Activated CD8-positive, alpha-beta memory T cell treated with anti-CD3 and anti-CD28 coated beads, Interleukin-2, amount 10 ng/mL, durations not matched to agents 7 days and 5 days (primary cell): ENCODE measurements around the gene SERPINA3. TPM values are rescaled to one million over a fixed set of nuclear protein-coding genes. Genes with fewer than 3 reads are reported as not detected.
"Not testable (repeated sequence)": the region's sequence is repeated elsewhere in the genome, so short reads cannot be mapped to it uniquely, and the experiment has no call there.

ENCODE experiments used
- ATAC-seq: fragments of 150-1000 bp; cut with Tn5 transposase; one replicate; pipeline ENCODE4 v1.10.0; 2021; ENCODE audit warnings: moderate library complexity
- CTCF ChIA-PET: fragments of 350-600 bp; sonication (Branson Sonifier 250); formaldehyde crosslinking; loops from one replicate; lab custom pipeline; 2021; ENCODE audit warnings: antibody characterized with exemption; lab: Charles Lee
- DNase-seq: peaks from one replicate; pipeline ENCODE4 v3.0.0-alpha.2; 2020
- H3K27ac Mint-ChIP-seq: one replicate; pipeline ENCODE4 v1.8.0; 2021; ENCODE audit warnings: mild to moderate bottlenecking, mixed read lengths
- H3K27me3 Mint-ChIP-seq: one replicate; pipeline ENCODE4 v1.8.0; 2021; ENCODE audit warnings: mixed read lengths
- H3K36me3 Mint-ChIP-seq: one replicate; pipeline ENCODE4 v1.8.0; 2021; ENCODE audit warnings: mild to moderate bottlenecking, mixed read lengths
- H3K4me1 Mint-ChIP-seq: one replicate; pipeline ENCODE4 v1.8.0; 2021; ENCODE audit warnings: mixed read lengths
- H3K4me3 Mint-ChIP-seq: one replicate; pipeline ENCODE4 v1.8.0; 2021; ENCODE audit warnings: mild to moderate bottlenecking, moderate library complexity, mixed read lengths
- H3K9me3 Mint-ChIP-seq: one replicate; pipeline ENCODE4 v1.8.0; 2022; ENCODE audit warnings: low read depth, mixed read lengths
- total RNA-seq, 2 experiments: library from RNA; stranded (reverse); gene quantifications; one replicate each; pipeline ENCODE4 v1.2.3, GENCODE V29; 2021

SERPINA3 gene
- total RNA-seq, 2 experiments from 2014 or later, result not detected

DNA sequence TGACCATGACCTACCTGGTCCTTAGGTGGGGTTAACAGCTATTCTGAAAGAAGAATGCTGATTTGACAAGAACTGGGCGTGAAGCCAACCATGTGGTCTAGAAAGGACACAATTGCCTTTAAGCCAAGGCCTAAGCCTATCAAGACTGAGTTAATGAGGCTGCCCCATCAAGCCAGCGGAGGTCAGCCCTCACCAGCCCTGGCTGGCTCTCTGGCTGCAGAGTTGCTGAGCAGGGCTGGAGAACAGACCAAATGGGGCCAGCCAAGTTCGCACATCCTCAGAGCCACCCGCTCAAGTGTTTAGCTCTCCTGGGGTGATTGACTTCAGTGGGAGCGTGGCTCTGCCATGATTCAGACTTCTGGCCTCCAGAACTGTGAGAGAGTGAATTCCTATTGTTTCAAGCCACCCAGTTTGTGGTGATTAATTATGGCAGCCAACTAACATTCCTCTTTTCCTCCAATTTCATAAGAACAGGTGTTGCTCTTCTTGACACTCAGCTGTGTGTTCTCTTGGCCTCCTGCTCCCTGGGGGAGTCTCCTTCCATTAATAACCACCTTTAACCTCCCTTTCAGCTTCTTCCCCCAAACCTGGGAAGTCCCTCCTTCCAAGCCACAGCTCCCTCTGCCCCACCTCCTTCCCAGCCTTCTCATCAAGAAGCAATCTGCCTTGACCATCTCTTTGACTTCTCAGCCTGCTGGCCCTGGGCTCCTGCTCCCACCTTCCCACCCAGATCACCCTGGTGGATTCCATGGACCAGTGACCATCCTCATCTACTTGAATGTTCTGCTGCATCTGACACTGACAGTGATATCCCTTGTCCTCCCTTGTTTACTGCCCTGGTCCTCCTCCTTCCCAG lies 36.2 kb upstream of the SERPINA3 start:
- DNase-seq, result no peak
- no peaks in the 10 kb centered on the region for H3K27me3 Mint-ChIP-seq
- no peak for ATAC-seq
- no peaks in the 10 kb centered on the region for H3K4me1 Mint-ChIP-seq
- H3K27ac Mint-ChIP-seq, result no peak overlapping the region
- H3K36me3 Mint-ChIP-seq, result no peaks in the 10 kb centered on the region
- CTCF ChIA-PET, result no interaction called here
- no peaks in the 10 kb centered on the region for H3K9me3 Mint-ChIP-seq
- H3K4me3 Mint-ChIP-seq, result no peak overlapping the region

DNA sequence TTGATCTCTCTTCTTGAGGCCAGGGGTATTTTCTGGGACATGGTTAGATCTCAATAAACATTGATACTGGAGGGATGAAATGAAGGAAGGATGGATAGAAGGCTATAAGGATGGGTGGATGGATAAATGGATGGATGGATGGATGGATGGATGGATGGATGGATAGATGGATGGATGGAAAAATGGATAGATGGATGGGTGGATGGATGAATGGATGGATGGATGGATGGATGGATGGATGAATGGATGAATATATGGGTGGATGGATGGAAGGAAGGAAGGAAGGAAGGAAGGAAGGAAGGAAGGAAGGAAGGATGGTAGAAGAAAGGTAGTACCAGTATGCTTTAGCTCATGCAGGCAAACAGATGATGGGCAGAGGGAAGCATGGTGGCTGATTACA lies 34.7 kb upstream of the SERPINA3 start:
- ATAC-seq, DNase-seq, CTCF ChIA-PET, H3K4me1 Mint-ChIP-seq, H3K4me3 Mint-ChIP-seq, H3K27ac Mint-ChIP-seq, H3K36me3 Mint-ChIP-seq, H3K27me3 Mint-ChIP-seq, H3K9me3 Mint-ChIP-seq: not testable (repeated sequence)

DNA sequence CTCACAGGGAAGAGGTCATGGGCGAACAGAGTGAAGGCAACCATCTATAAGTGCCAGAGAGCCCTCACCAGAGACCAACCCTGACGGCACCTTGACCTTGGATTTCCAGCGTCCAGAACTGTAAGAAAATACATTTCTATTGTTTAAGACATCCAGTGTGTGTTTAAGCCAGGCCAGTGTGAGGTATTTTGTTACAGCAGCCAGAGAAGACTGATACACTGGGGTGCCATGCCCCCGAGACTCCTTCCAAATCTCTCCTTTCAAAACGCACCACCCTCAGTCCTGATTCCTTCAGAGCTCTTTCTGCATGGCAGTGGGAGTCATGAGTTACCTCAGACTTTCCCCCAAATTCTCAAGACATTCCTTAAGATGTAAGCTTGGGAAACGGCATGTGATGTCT lies 33.5 kb upstream of the SERPINA3 start:
- no peaks in the 10 kb centered on the region for H3K27me3 Mint-ChIP-seq
- no peaks in the 10 kb centered on the region for H3K9me3 Mint-ChIP-seq
- no peak overlapping the region for H3K27ac Mint-ChIP-seq
- no peaks in the 10 kb centered on the region for H3K36me3 Mint-ChIP-seq
- ATAC-seq (no peak), DNase-seq (no peak)
- no peak overlapping the region for H3K4me3 Mint-ChIP-seq
- CTCF ChIA-PET, result no interaction called here
- no peaks in the 10 kb centered on the region for H3K4me1 Mint-ChIP-seq

DNA sequence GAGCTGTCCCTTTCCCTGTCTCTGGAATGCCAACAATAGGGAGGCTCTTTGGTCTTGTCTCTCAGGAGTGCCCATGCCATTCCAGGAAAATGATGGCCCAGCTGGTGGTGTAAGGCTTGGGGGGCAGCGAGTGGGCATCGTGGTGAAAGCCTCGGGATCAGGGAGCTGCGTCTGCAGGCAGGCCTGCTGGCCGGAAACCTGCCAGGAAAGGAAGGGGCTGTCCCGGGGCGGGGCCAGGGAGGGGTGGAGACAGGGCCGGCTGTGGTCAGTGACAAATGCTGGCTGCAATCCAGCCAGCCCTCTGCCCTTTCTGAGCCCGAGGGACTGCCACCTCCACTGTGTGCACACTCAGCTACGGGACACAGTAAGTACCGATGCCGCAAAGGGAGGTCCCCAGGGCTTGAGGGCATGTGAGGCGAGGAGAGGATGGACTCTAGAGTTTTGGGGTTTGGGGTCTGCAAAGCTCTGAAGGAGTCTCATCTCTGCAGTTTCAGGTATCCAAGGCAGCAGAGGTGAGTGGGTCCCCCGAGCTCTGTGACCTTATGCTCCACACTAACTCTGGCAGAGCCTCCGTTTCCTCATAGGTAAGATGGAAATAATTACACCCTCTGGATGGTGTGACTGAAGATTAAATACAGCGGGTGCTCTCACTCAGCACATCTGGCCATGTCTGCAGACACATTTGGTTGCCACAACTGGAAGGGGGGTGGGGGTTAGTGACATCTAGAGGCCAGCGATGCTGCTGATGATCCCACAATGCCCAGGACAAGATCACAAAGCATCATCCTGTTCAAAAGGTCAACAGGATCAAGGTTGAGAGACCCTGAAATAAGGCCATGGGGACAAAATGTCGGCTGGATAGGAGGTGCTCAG lies 30.8 kb upstream of the SERPINA3 start, which contains the start of gene SERPINA5:
Gene SERPINA5 (plus strand): TSS at position 300 of the 873 bp plus-strand sequence. CDS start 5,937 bp downstream, outside the sequence.
- H3K27ac Mint-ChIP-seq, result no peak within 1 kb of the TSS
- H3K27me3 Mint-ChIP-seq, result no peaks in the 10 kb centered on the region
- CTCF ChIA-PET, result no interaction called here
- no peaks in the 10 kb centered on the region for H3K36me3 Mint-ChIP-seq
- ATAC-seq (no peak), DNase-seq (no peak)
- no peaks in the 10 kb centered on the region for H3K4me1 Mint-ChIP-seq
- H3K4me3 Mint-ChIP-seq, result no peak within 1 kb of the TSS
- H3K9me3 Mint-ChIP-seq, result no peaks in the 10 kb centered on the region

DNA sequence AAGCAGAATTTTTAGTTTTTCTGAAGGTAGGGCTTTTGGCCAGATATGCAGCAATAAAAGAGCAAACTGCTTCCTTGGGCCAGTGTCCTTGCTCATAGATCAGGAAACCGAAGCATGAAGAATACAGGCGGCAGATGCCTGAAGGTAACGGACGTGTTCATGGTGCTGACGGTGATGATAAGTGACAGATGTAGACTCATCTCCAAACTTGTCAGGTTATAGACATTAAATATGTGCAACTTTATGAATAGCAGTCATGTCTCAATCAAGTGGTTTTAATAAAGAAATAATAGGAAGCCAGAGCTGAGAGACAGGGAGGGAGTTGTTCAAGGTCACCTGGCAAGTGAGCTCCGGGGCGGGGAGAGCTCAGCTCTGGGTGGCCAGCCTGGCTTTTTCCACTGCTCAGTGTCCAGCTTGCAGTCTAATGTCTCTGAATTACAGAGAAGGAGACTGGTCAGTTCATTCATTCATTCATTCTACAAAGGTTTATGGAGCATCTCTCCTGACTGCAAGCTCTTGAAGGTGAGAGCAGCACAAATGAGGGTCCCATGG lies 29.9 kb upstream of the SERPINA3 start:
- no peaks in the 10 kb centered on the region for H3K4me1 Mint-ChIP-seq
- DNase-seq (no peak), ATAC-seq (no peak)
- H3K36me3 Mint-ChIP-seq, result no peaks in the 10 kb centered on the region
- H3K4me3 Mint-ChIP-seq, result no peak overlapping the region
- H3K27ac Mint-ChIP-seq, result no peak overlapping the region
- no peaks in the 10 kb centered on the region for H3K27me3 Mint-ChIP-seq
- CTCF ChIA-PET, result no interaction called here
- H3K9me3 Mint-ChIP-seq, result no peaks in the 10 kb centered on the region

DNA sequence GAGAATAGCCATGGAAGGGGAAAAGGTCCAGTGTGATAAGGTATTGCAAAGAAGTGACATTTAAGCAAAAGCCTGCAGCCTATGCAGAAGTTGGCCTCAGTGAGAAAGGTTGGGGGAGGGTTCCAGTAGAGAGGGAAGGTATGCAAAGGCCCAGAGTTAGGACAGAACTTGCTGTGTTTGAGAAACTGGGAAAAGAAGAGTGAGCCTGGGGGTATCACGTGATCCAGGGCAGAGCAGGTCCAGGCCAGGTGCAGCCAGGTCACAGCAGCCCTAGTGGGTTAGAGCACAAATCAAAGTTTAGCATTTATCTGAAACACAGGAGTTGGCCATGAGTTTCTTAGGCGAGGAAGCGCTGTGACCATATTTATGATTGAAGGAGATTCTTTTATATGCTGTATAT lies 29.3 kb upstream of the SERPINA3 start:
- DNase-seq (no peak), ATAC-seq (no peak)
- H3K27ac Mint-ChIP-seq, result no peak overlapping the region
- no peaks in the 10 kb centered on the region for H3K27me3 Mint-ChIP-seq
- no peaks in the 10 kb centered on the region for H3K36me3 Mint-ChIP-seq
- H3K9me3 Mint-ChIP-seq, result no peaks in the 10 kb centered on the region
- CTCF ChIA-PET, result no interaction called here
- H3K4me1 Mint-ChIP-seq, result no peaks in the 10 kb centered on the region
- H3K4me3 Mint-ChIP-seq, result no peak overlapping the region

DNA sequence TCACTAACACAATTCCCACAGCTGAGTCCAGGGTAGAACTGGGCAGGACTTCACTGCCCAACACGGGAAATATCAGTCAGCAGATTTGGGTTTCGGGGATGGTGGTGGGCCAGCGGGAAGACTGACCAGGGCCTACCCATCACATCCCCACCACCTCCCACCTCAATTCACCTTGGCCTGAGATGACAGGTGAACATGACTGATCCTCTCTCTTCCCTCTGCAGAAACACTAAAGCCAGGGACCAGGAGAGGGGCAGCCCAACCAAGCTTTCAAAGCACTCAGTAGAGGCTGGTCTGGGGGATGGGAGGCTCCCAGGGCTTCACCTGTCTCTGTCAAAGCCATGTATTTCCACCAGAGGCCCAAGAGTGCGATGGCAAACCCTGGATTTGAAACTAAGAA lies 28.6 kb upstream of the SERPINA3 start:
- CTCF ChIA-PET, result interaction anchor here (1.5 kb wide), 1 partner anchor 35 kb away, joined by 5 read pairs; no protein-coding TSS in a partner anchor
- H3K4me3 Mint-ChIP-seq, result no peak overlapping the region
- H3K36me3 Mint-ChIP-seq, result no peaks in the 10 kb centered on the region
- DNase-seq, result no peak
- no peaks in the 10 kb centered on the region for H3K27me3 Mint-ChIP-seq
- H3K27ac Mint-ChIP-seq, result no peak overlapping the region
- no peaks in the 10 kb centered on the region for H3K4me1 Mint-ChIP-seq
- ATAC-seq, result no peak
- H3K9me3 Mint-ChIP-seq, result no peaks in the 10 kb centered on the region

DNA sequence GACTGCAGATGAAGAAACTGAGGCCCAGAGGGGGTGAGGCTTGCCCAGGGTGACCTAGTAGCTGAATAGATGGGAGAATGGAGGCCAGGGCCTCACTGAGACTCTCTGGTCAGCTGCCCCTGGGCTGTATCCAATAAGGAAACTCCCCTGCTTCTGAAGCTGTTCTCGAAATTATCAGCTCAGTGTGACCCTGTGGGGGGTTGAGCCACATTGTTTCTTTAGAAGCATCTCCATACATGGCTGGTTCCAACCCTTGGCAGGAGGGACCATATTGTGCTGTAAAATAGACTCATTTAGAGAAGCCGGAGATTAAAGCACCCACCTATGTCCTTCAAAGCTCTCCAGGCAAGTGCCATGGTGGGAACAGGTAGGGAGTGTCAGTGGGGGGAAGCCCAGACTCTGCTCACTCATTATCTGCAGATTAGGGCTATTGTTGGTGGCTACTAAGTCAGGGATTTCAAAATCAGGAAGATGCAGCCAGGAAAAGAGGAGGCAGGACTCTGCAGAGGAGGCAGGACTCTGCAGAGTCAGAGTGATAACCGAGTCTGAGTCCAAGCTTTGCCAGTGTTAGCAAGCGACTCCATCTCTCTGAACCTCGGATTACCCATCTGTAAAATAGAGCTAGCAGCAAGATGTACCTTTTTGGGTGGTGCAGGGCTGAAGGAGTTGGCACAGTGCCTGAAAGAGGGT lies 27.5 kb upstream of the SERPINA3 start:
- Mint-ChIP-seq H3K4me1 (no peaks in the 10 kb centered on the region), H3K27ac (no peak overlapping the region), H3K27me3 (no peaks in the 10 kb centered on the region), H3K36me3 (no peaks in the 10 kb centered on the region), H3K4me3 (no peak overlapping the region), H3K9me3 (no peaks in the 10 kb centered on the region)
- DNase-seq (no peak), ATAC-seq (no peak)
- CTCF ChIA-PET, result interaction anchor here (1.5 kb wide), 1 partner anchor 36 kb away, joined by 5 read pairs; no protein-coding TSS in a partner anchor

DNA sequence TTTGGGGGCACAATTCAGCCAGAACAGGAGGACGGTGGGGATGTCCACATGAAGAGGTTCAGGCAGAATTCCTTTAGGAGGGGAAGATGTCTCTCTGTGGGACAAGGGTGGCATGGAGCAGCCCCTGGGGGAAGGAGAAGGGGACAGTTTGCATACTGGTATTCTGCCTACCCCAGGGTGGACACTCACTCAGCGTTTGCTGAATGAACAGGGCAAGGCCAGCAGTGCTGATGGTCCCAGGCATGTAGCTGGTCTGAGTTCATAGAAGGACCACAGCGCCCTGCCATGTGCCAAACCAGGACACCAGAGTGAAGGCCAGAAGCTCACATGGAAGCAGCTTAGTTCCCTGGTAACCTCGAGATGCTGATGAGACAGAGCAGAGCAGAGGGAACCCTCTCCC lies 25.6 kb upstream of the SERPINA3 start:
- Mint-ChIP-seq H3K4me1 (no peaks in the 10 kb centered on the region), H3K27ac (no peak overlapping the region), H3K9me3 (no peaks in the 10 kb centered on the region), H3K27me3 (no peaks in the 10 kb centered on the region), H3K36me3 (no peaks in the 10 kb centered on the region), H3K4me3 (no peak overlapping the region)
- DNase-seq, result no peak
- CTCF ChIA-PET, result no interaction called here
- ATAC-seq, result no peak

DNA sequence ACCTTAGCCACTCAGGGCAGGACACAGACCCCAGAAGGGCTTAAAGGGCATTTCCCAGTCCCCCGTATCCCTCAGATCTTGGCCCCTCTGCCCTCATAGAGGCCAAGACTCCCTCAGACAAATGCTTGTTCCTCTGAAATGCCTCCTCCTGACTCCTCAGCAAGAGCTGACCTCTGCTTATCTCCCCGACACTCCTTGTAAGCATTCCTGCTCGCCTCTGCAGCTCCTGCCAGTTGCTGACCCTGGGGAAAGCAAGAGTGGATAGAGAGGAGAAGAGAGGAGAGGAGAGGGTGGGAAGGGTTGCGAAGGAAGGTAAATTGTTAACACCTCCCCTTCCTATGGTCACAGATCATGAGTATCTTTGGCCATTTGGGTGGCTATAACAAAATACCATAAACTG lies 23.9 kb upstream of the SERPINA3 start:
- Mint-ChIP-seq H3K27ac (no peak overlapping the region), H3K36me3 (no peaks in the 10 kb centered on the region), H3K9me3 (no peaks in the 10 kb centered on the region), H3K27me3 (no peaks in the 10 kb centered on the region), H3K4me3 (no peak overlapping the region), H3K4me1 (no peaks in the 10 kb centered on the region)
- no peak for DNase-seq
- CTCF ChIA-PET, result no interaction called here
- no peak for ATAC-seq

DNA sequence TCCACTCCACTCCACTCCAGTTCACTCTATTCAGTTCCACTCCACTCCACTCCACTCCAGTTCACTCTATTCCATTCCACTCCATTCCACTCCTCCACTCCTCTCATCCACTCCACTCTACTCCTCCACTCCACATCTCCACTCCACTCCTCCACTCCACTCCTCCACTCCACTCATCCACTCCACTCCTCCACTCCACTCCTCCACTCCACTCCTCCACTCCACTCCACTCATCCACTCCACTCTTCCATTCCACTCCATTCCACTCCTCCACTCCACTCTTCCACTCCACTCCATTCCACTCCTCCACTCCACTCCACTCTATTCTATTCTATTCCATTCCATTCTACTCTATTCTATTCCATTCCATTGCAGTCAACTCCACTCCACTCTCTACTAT lies 21.1 kb upstream of the SERPINA3 start:
- H3K4me1 Mint-ChIP-seq, result no peaks in the 10 kb centered on the region
- CTCF ChIA-PET, result no interaction called here
- no peaks in the 10 kb centered on the region for H3K36me3 Mint-ChIP-seq
- ATAC-seq (no peak), DNase-seq (no peak)
- H3K27me3 Mint-ChIP-seq, result no peaks in the 10 kb centered on the region
- H3K4me3 Mint-ChIP-seq, result no peak overlapping the region
- no peaks in the 10 kb centered on the region for H3K9me3 Mint-ChIP-seq
- H3K27ac Mint-ChIP-seq, result no peak overlapping the region

DNA sequence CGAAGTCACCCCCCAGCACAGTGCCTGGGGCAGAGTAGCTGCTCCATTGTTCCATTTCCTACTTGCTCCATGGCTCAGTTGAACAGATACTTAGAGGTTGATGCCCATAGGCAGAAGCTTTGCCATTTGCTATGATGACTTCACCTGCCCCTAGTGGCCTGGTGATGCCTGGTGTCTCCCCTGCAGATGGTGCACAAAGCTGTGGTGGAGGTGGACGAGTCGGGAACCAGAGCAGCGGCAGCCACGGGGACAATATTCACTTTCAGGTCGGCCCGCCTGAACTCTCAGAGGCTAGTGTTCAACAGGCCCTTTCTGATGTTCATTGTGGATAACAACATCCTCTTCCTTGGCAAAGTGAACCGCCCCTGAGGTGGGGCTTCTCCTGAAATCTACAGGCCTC lies 20.3 kb upstream of the SERPINA3 start:
- no peak for DNase-seq
- no peaks in the 10 kb centered on the region for H3K36me3 Mint-ChIP-seq

DNA sequence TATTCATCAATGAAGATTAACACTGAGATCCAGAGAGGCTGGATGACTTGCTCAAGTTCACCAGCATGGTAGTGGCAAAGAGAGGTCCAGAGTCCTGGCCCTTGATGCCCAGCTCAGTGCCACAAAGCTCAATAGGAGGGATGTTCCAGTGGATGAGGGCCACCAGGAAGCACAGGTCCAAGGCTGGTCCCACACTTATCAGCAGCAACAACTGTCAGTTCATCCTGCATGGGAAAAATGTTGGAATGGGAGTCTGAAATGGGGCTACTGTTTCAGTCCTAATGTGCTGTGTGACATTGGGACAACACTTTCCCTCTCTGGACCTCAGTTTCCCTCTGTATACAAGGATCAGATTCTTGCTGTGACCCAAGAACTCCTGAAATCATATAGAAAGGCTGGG lies 19.7 kb upstream of the SERPINA3 start:
- Mint-ChIP-seq H3K4me3 (no peak overlapping the region), H3K4me1 (no peaks in the 10 kb centered on the region), H3K27ac (no peak overlapping the region), H3K27me3 (no peaks in the 10 kb centered on the region), H3K9me3 (no peaks in the 10 kb centered on the region), H3K36me3 (no peaks in the 10 kb centered on the region)
- DNase-seq, result no peak
- CTCF ChIA-PET, result no interaction called here
- ATAC-seq, result no peak

More for the DNA sequence above, 20.3 kb upstream of the SERPINA3 start:
- H3K4me3 Mint-ChIP-seq, result no peak overlapping the region
- H3K4me1 Mint-ChIP-seq, result no peaks in the 10 kb centered on the region
- no peaks in the 10 kb centered on the region for H3K27me3 Mint-ChIP-seq
- CTCF ChIA-PET, result no interaction called here
- no peaks in the 10 kb centered on the region for H3K9me3 Mint-ChIP-seq
- ATAC-seq, result no peak
- no peak overlapping the region for H3K27ac Mint-ChIP-seq
